ENCODE data around the gene AEBP2. TPM values are rescaled to one million over a fixed set of nuclear protein-coding genes. Genes with fewer than 3 reads are reported as not detected.
A peak's percentile ranks its signal among the peaks of the same experiment; 100 is the strongest.

Gene AEBP2
- total and polyA plus RNA-seq, 8 donors, result 28.2 to 58.6 (median 54.2) TPM

DNA sequence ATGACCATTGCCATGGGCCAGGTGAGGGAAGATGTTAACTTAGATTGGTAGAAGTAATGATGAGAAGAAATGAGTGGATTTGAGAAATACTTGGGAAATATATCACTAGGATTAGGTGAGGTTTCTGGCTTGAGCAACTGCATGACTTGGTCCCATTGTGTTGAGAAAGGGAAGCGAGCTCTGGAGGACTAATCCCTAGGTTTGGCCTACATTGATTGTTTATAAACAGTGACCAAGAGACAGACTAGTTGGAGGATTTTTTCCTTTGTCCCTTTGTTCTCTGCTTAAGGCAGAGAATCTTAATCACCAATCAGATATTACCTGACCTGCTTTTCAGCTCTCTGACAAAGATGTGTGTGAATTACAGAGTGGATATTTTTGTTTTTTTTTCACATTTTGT lies 100.5 kb downstream of the AEBP2 start:
- no peak overlapping the region for H3K27ac ChIP-seq

DNA sequence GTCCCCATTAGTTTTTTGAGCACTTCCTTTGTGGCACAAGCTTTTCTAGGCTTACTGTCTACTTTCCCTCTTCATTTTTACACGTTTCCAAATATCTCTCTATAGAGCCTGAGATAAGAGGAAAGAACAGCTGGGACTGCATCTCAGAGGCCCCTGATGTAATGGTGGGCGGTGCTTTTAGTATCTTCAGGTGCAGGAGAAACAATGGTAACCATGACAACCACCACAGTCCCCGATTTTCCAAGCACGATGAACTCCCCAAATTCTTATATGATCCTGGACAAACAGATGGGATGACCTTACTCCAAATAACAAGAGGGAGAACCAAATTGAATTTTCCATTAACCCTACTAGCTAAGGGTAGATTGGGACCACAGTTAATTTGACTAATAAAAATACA lies 103.3 kb downstream of the AEBP2 start:
- Histone ChIP-seq H3K4me3 (no peak overlapping the region), H3K4me1 (peaks cover 0 to 11% of the 10 kb centered on the region in 2 donors), H3K27me3 (no peaks in the 10 kb centered on the region), H3K9me3 (no peaks in the 10 kb centered on the region), H3K27ac (no peak overlapping the region), H3K36me3 (no peaks in the 10 kb centered on the region)
- DNase-seq, result no peak
- no peak for TF ChIP-seq CTCF (IDR thresholded peaks at IDR 0.05)
- intact Hi-C loops (cut with DNase I), result no loop called here
- ATAC-seq, result no peak

More for the DNA sequence above, 100.5 kb downstream of the AEBP2 start:
- no peak for DNase-seq
- intact Hi-C loops (cut with DNase I), result no loop called here
- no peak for ATAC-seq
- TF ChIP-seq CTCF (IDR thresholded peaks at IDR 0.05), result no peak
- no peaks in the 10 kb centered on the region for H3K27me3 ChIP-seq
- H3K4me3 ChIP-seq, result no peak overlapping the region
- no peaks in the 10 kb centered on the region for H3K4me1 ChIP-seq
- H3K9me3 ChIP-seq, result peaks cover 0 to 11% of the 10 kb centered on the region in 2 donors
- H3K36me3 ChIP-seq, result no peaks in the 10 kb centered on the region

DNA sequence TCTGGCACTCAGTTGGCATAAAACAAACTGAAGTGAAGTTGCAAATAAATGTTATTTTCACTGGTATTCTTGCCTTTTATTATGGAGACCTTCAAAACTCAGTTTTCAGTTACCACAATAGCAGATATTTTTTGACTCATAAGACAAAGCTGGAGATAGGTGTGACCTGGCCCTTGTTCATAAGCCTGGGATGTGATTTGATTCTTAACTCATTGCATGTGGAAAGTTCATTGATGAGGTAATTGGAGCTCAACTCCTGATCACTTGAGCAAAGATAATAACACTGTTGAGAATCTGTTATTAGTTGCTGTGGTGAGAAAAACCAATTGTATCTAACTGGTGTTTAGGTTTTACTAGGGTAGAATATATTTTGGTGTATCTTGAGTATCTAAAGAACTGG lies 105.1 kb downstream of the AEBP2 start:
- no peak for DNase-seq
- H3K4me1 ChIP-seq, result peaks cover 2 to 15% of the 10 kb centered on the region in 2 donors
- no peak for TF ChIP-seq CTCF (IDR thresholded peaks at IDR 0.05)
- no peaks in the 10 kb centered on the region for H3K9me3 ChIP-seq
- H3K36me3 ChIP-seq, result no peaks in the 10 kb centered on the region
- no peak for ATAC-seq
- no peaks in the 10 kb centered on the region for H3K27me3 ChIP-seq
- no peak overlapping the region for H3K4me3 ChIP-seq
- intact Hi-C loops (cut with DNase I), result no loop called here
- H3K27ac ChIP-seq, result no peak overlapping the region

GRCh38 chr12:19545301-19545700 lies 106.0 kb downstream of the AEBP2 start:
- Histone ChIP-seq H3K36me3 (no peaks in the 10 kb centered on the region), H3K4me3 (no peak overlapping the region), H3K27me3 (no peaks in the 10 kb centered on the region), H3K4me1 (peaks cover 2 to 15% of the 10 kb centered on the region in 2 donors), H3K27ac (no peak overlapping the region), H3K9me3 (no peaks in the 10 kb centered on the region)
- DNase-seq (no peak), ATAC-seq (no peak)
- TF ChIP-seq CTCF (IDR thresholded peaks at IDR 0.05), result no peak
- intact Hi-C loops (cut with DNase I), result no loop called here

DNA sequence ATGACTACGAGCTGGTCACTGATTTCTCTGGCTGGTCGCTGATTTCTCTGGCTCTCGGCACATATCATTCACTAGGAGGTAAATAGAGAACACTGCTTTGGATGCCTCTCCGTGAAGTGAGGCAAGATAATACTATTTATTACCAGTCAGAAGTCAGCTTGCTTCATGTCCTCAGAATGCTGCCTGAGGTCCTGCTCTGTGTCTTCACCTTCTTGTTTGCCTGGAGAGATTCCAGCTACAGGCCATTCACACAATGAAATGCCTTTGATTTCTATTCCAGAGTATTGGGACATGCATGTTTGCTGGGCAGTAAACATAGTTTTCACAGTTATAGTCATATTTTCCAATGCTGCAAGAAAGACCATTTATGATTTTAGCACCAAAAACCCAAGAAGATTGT lies 106.7 kb downstream of the AEBP2 start:
- Histone ChIP-seq H3K27ac (peak overlapping the region; percentile 48 to 58), H3K4me3 (no peak overlapping the region), H3K36me3 (no peaks in the 10 kb centered on the region), H3K27me3 (no peaks in the 10 kb centered on the region), H3K9me3 (no peaks in the 10 kb centered on the region), H3K4me1 (peaks cover 2 to 15% of the 10 kb centered on the region in 2 donors)
- DNase-seq (peak in 2 of 4 donors; percentile 44 to 54), ATAC-seq (peak; percentile 34)
- TF ChIP-seq CTCF (IDR thresholded peaks at IDR 0.05), result no peak
- intact Hi-C loops (cut with DNase I), result no loop called here

All from left lung (tissue), 10 donors.